ENCODE results near the gene ABHD12. TPM values are rescaled to one million over a fixed set of nuclear protein-coding genes. Genes with fewer than 3 reads are reported as not detected.

Gene ABHD12
- polyA plus RNA-seq (2012; ENCODE audit: low read depth, missing spikeins) = 29.2 TPM

- FAIRE-seq = peak; percentile 90
- peak; percentile 94 for DNase-seq (ENCODE audit: insufficient read length, low spot score)
- TF ChIP-seq POLR2AphosphoS5 (IDR thresholded peaks at IDR 0.05; ENCODE audit: low read depth, low read length) (peak; percentile 90), SPI1 (IDR thresholded peaks at IDR 0.05; ENCODE audit: low read depth, low read length) (no peak), POLR2A (IDR thresholded peaks at IDR 0.05; ENCODE audit: low read depth, low read length) (peak; percentile 92), POU2F2 (IDR thresholded peaks at IDR 0.05; ENCODE audit: low read depth, low read length) (no peak), TAF1 (IDR thresholded peaks at IDR 0.05; ENCODE audit: low read depth, low read length) (peak; percentile 77), PAX5 (IDR thresholded peaks at IDR 0.05; ENCODE audit: insufficient read depth, low read length, severe bottlenecking) (no peak)
Observed at GRCh38 chr20:25390538-25391528, at the start of gene ABHD12. ABHD12 (minus strand) TSS chr20:25390835; CDS start chr20:25390703, 132 bp downstream.

GRCh38 chr20:25439328-25439727 is 48.7 kb upstream of the ABHD12 start:
- DNase-seq (ENCODE audit: insufficient read length, low spot score) (no peak), FAIRE-seq (peak; percentile 33)
- TF ChIP-seq POLR2A (IDR thresholded peaks at IDR 0.05; ENCODE audit: low read depth, low read length) (no peak), PAX5 (IDR thresholded peaks at IDR 0.05; ENCODE audit: insufficient read depth, low read length, severe bottlenecking) (no peak), SPI1 (IDR thresholded peaks at IDR 0.05; ENCODE audit: low read depth, low read length) (peak; percentile 92), POLR2AphosphoS5 (IDR thresholded peaks at IDR 0.05; ENCODE audit: low read depth, low read length) (no peak)

GRCh38 chr20:25437153-25437581 is 46.5 kb upstream of the ABHD12 start:
- no peak for DNase-seq (ENCODE audit: insufficient read length, low spot score)
- no peak for FAIRE-seq
- TF ChIP-seq PAX5 (IDR thresholded peaks at IDR 0.05; ENCODE audit: insufficient read depth, low read length, severe bottlenecking) (no peak), TAF1 (IDR thresholded peaks at IDR 0.05; ENCODE audit: low read depth, low read length) (no peak), POU2F2 (IDR thresholded peaks at IDR 0.05; ENCODE audit: low read depth, low read length) (no peak), POLR2AphosphoS5 (IDR thresholded peaks at IDR 0.05; ENCODE audit: low read depth, low read length) (no peak), SPI1 (IDR thresholded peaks at IDR 0.05; ENCODE audit: low read depth, low read length) (no peak), POLR2A (IDR thresholded peaks at IDR 0.05; ENCODE audit: low read depth, low read length) (no peak)

GRCh38 chr20:25424536-25424935 is 33.9 kb upstream of the ABHD12 start:
- TF ChIP-seq TAF1 (IDR thresholded peaks at IDR 0.05; ENCODE audit: low read depth, low read length) = no peak
- TF ChIP-seq POU2F2 (IDR thresholded peaks at IDR 0.05; ENCODE audit: low read depth, low read length) = no peak
- TF ChIP-seq SPI1 (IDR thresholded peaks at IDR 0.05; ENCODE audit: low read depth, low read length) = no peak

GRCh38 chr20:25422032-25422431 is 31.4 kb upstream of the ABHD12 start:
- FAIRE-seq (no peak), DNase-seq (ENCODE audit: insufficient read length, low spot score) (no peak)
- TF ChIP-seq POLR2A (IDR thresholded peaks at IDR 0.05; ENCODE audit: low read depth, low read length) (no peak), PAX5 (IDR thresholded peaks at IDR 0.05; ENCODE audit: insufficient read depth, low read length, severe bottlenecking) (no peak), POU2F2 (IDR thresholded peaks at IDR 0.05; ENCODE audit: low read depth, low read length) (no peak), POLR2AphosphoS5 (IDR thresholded peaks at IDR 0.05; ENCODE audit: low read depth, low read length) (no peak), TAF1 (IDR thresholded peaks at IDR 0.05; ENCODE audit: low read depth, low read length) (no peak), SPI1 (IDR thresholded peaks at IDR 0.05; ENCODE audit: low read depth, low read length) (no peak; the same call in 1 of the 2 replicates)

More at GRCh38 chr20:25424536-25424935, 33.9 kb upstream of the ABHD12 start:
- DNase-seq (ENCODE audit: insufficient read length, low spot score) = no peak
- no peak for FAIRE-seq

- DNase-seq (ENCODE audit: insufficient read length, low spot score) = no peak
Observed at GRCh38 chr20:25421102-25421501, 30.5 kb upstream of the ABHD12 start.

GRCh38 chr20:25418776-25419175 is 28.1 kb upstream of the ABHD12 start:
- TF ChIP-seq POU2F2 (IDR thresholded peaks at IDR 0.05; ENCODE audit: low read depth, low read length) = no peak
- no peak for TF ChIP-seq TAF1 (IDR thresholded peaks at IDR 0.05; ENCODE audit: low read depth, low read length)
- no peak for TF ChIP-seq SPI1 (IDR thresholded peaks at IDR 0.05; ENCODE audit: low read depth, low read length)
- TF ChIP-seq POLR2AphosphoS5 (IDR thresholded peaks at IDR 0.05; ENCODE audit: low read depth, low read length) = no peak
- no peak for TF ChIP-seq POLR2A (IDR thresholded peaks at IDR 0.05; ENCODE audit: low read depth, low read length)
- TF ChIP-seq PAX5 (IDR thresholded peaks at IDR 0.05; ENCODE audit: insufficient read depth, low read length, severe bottlenecking) = no peak
- FAIRE-seq (no peak), DNase-seq (ENCODE audit: insufficient read length, low spot score) (no peak)

More at GRCh38 chr20:25421102-25421501, 30.5 kb upstream of the ABHD12 start:
- no peak for FAIRE-seq
- TF ChIP-seq TAF1 (IDR thresholded peaks at IDR 0.05; ENCODE audit: low read depth, low read length) = no peak
- no peak for TF ChIP-seq POU2F2 (IDR thresholded peaks at IDR 0.05; ENCODE audit: low read depth, low read length)
- no peak for TF ChIP-seq SPI1 (IDR thresholded peaks at IDR 0.05; ENCODE audit: low read depth, low read length)
- no peak for TF ChIP-seq POLR2A (IDR thresholded peaks at IDR 0.05; ENCODE audit: low read depth, low read length)
- no peak for TF ChIP-seq POLR2AphosphoS5 (IDR thresholded peaks at IDR 0.05; ENCODE audit: low read depth, low read length)
- no peak for TF ChIP-seq PAX5 (IDR thresholded peaks at IDR 0.05; ENCODE audit: insufficient read depth, low read length, severe bottlenecking)

GRCh38 chr20:25408890-25409289 is 18.3 kb upstream of the ABHD12 start:
- TF ChIP-seq TAF1 (IDR thresholded peaks at IDR 0.05; ENCODE audit: low read depth, low read length) (no peak), SPI1 (IDR thresholded peaks at IDR 0.05; ENCODE audit: low read depth, low read length) (no peak), PAX5 (IDR thresholded peaks at IDR 0.05; ENCODE audit: insufficient read depth, low read length, severe bottlenecking) (no peak), POLR2A (IDR thresholded peaks at IDR 0.05; ENCODE audit: low read depth, low read length) (no peak), POLR2AphosphoS5 (IDR thresholded peaks at IDR 0.05; ENCODE audit: low read depth, low read length) (no peak)
- no peak for FAIRE-seq
- DNase-seq (ENCODE audit: insufficient read length, low spot score) = no peak

- FAIRE-seq = peak; percentile 28
- no peak for DNase-seq (ENCODE audit: insufficient read length, low spot score)
- TF ChIP-seq POU2F2 (IDR thresholded peaks at IDR 0.05; ENCODE audit: low read depth, low read length) = no peak
Observed at GRCh38 chr20:25408170-25408547, 17.5 kb upstream of the ABHD12 start.

Data from GM12891 (cell line).